Ishikawa (cell line): ENCODE measurements around the gene HSD17B14.

ENCODE experiments used
- CEBPB ChIP-seq: IDR thresholded peaks from 2 replicates; pipeline ENCODE4 v1.6.1; 2012
- CREB1 ChIP-seq: IDR thresholded peaks from 2 replicates; pipeline ENCODE4 v1.6.1; 2012; ENCODE audit warnings: low read depth
- EGR1 ChIP-seq: IDR thresholded peaks from 2 replicates; pipeline ENCODE4 v1.6.1; 2012
- EP300 ChIP-seq: IDR thresholded peaks from 2 replicates; pipeline ENCODE4 v1.6.1; 2012; ENCODE audit warnings: borderline replicate concordance
- FOXM1 ChIP-seq: IDR thresholded peaks from 2 replicates; pipeline ENCODE4 v1.6.1; 2012; ENCODE audit warnings: low read depth, borderline replicate concordance
- MAX ChIP-seq: IDR thresholded peaks from 2 replicates; pipeline ENCODE4 v1.6.1; 2012
- NFIC ChIP-seq: IDR thresholded peaks from 2 replicates; pipeline ENCODE4 v1.6.1; 2012
- RAD21 ChIP-seq: IDR thresholded peaks from 2 replicates; pipeline ENCODE4 v1.6.1; 2012; ENCODE audit warnings: low read depth
- TAF1 ChIP-seq: IDR thresholded peaks from 2 replicates; pipeline ENCODE4 v1.6.1; 2012; ENCODE audit warnings: low read depth, mild to moderate bottlenecking
- TCF12 ChIP-seq: IDR thresholded peaks from 2 replicates; pipeline ENCODE4 v1.6.1; 2012; ENCODE audit warnings: low read depth
- TEAD4 ChIP-seq: IDR thresholded peaks from 2 replicates; pipeline ENCODE4 v1.6.1; 2012
- USF1 ChIP-seq: IDR thresholded peaks from 2 replicates; pipeline ENCODE4 v1.6.1; 2012
- YY1 ChIP-seq: IDR thresholded peaks from 2 replicates; pipeline ENCODE4 v1.6.1; 2012; ENCODE audit warnings: low read depth
- ZBTB7A ChIP-seq: IDR thresholded peaks from 2 replicates; pipeline ENCODE4 v1.6.1; 2012; ENCODE audit warnings: low read depth
- TF ChIP-seq, protein P1 (sequence below): IDR thresholded peaks from 2 replicates; pipeline ENCODE4 v1.6.1; 2012; ENCODE audit warnings: low read depth, mild to moderate bottlenecking

HSD17B14 gene

GRCh38 chr19:48817585-48818124, 18.6 kb downstream of the HSD17B14 start:
- no peak for TF ChIP-seq RAD21
- no peak for TF ChIP-seq TCF12
- TF ChIP-seq TAF1 = no peak
- no peak for TF ChIP-seq MAX
- TF ChIP-seq, protein P1, sequence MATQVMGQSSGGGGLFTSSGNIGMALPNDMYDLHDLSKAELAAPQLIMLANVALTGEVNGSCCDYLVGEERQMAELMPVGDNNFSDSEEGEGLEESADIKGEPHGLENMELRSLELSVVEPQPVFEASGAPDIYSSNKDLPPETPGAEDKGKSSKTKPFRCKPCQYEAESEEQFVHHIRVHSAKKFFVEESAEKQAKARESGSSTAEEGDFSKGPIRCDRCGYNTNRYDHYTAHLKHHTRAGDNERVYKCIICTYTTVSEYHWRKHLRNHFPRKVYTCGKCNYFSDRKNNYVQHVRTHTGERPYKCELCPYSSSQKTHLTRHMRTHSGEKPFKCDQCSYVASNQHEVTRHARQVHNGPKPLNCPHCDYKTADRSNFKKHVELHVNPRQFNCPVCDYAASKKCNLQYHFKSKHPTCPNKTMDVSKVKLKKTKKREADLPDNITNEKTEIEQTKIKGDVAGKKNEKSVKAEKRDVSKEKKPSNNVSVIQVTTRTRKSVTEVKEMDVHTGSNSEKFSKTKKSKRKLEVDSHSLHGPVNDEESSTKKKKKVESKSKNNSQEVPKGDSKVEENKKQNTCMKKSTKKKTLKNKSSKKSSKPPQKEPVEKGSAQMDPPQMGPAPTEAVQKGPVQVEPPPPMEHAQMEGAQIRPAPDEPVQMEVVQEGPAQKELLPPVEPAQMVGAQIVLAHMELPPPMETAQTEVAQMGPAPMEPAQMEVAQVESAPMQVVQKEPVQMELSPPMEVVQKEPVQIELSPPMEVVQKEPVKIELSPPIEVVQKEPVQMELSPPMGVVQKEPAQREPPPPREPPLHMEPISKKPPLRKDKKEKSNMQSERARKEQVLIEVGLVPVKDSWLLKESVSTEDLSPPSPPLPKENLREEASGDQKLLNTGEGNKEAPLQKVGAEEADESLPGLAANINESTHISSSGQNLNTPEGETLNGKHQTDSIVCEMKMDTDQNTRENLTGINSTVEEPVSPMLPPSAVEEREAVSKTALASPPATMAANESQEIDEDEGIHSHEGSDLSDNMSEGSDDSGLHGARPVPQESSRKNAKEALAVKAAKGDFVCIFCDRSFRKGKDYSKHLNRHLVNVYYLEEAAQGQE = no peak
- no peak for TF ChIP-seq FOXM1

- TF ChIP-seq, protein P1 = no peak
- TF ChIP-seq ZBTB7A (no peak), USF1 (no peak), NFIC (no peak), CREB1 (no peak), TAF1 (no peak), MAX (no peak), EGR1 (no peak), FOXM1 (no peak), RAD21 (no peak), YY1 (no peak), TCF12 (no peak)
Observed at GRCh38 chr19:48815870-48816501, 20.3 kb downstream of the HSD17B14 start.

- TF ChIP-seq YY1 (no peak), USF1 (no peak), NFIC (no peak), TCF12 (no peak), MAX (no peak), TAF1 (no peak), CREB1 (no peak), ZBTB7A (no peak), EGR1 (no peak)
- TF ChIP-seq, protein P1 = no peak
Observed at GRCh38 chr19:48814895-48815294, 21.4 kb downstream of the HSD17B14 start.

DNA sequence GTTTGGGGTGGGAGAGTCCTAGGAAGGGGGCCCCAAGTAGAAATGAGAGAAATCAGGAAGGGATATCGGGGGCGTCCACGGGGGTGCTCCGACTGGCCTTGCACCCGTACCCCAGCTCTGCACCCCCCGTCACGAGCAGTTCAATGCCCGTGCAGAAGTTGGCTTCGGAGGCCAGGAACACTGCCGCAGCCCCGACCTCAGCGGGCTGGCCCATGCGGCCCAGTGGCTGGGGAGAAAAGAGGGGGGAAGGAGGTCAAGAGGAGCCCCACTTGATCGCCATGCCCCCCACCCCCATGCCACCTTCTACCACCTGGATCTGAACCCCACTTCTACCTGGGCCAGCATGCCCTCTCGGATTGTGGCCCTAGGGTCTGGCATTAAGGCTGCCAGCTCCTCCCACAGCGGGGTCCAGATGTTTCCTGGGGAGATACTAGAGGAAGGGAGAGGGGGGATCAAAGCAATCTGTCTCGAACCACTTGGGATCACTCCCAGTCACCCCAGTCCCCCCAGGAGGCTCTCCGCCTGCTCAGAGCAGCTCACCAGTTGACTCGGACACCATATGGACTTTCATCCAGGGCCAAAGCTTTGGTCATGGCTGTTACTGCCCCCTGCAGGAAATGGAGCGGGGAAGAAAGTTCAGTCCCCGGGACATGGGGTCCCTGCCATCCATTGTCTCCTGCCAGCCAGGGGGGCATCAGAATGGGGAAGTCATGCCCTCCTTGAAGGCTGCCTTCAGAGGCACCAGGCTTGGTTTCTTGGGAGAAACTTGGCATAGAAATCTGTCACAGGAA, 23.0 kb downstream of the HSD17B14 start:
- no peak for TF ChIP-seq FOXM1
- TF ChIP-seq TCF12 = no peak
- TF ChIP-seq, protein P1 = no peak
- no peak for TF ChIP-seq CEBPB
- TF ChIP-seq USF1 = no peak
- TF ChIP-seq RAD21 = no peak
- no peak for TF ChIP-seq ZBTB7A
- TF ChIP-seq NFIC = no peak
- no peak for TF ChIP-seq CREB1
- TF ChIP-seq TEAD4 = no peak
- no peak for TF ChIP-seq EGR1
- TF ChIP-seq TAF1 = no peak
- no peak for TF ChIP-seq MAX
- no peak for TF ChIP-seq YY1
- TF ChIP-seq EP300 = no peak
